ENCODE data around the gene GAREM2.

The GAREM2 gene

GRCh38 chr2:26185954-26186770 lies 13.3 kb downstream of the GAREM2 start:
- no peak for TF ChIP-seq CTCF (IDR thresholded peaks at IDR 0.05; ENCODE audit: low read depth, low read length, missing control alignments)
- DNase-seq (ENCODE audit: extremely low read depth, low read depth) = no peak
- H3K4me3 ChIP-seq (replicated peaks; ENCODE audit: low read depth, low read length) = no peak overlapping the region

- no peak overlapping the region for H3K4me3 ChIP-seq (replicated peaks; ENCODE audit: low read depth, low read length)
- DNase-seq (ENCODE audit: extremely low read depth, low read depth) = no peak
- no peak for TF ChIP-seq CTCF (IDR thresholded peaks at IDR 0.05; ENCODE audit: low read depth, low read length, missing control alignments)
Measured at GRCh38 chr2:26187114-26187513, 14.2 kb downstream of the GAREM2 start.

GRCh38 chr2:26187537-26188104 lies 14.7 kb downstream of the GAREM2 start:
- DNase-seq (ENCODE audit: extremely low read depth, low read depth) = no peak
- TF ChIP-seq CTCF (IDR thresholded peaks at IDR 0.05; ENCODE audit: low read depth, low read length, missing control alignments) = no peak
- H3K4me3 ChIP-seq (replicated peaks; ENCODE audit: low read depth, low read length) = no peak overlapping the region

- DNase-seq (ENCODE audit: extremely low read depth, low read depth) = no peak
- no peak for TF ChIP-seq CTCF (IDR thresholded peaks at IDR 0.05; ENCODE audit: low read depth, low read length, missing control alignments)
Measured at GRCh38 chr2:26189123-26189522, 16.2 kb downstream of the GAREM2 start.

GRCh38 chr2:26189751-26190150 lies 16.9 kb downstream of the GAREM2 start:
- DNase-seq (ENCODE audit: extremely low read depth, low read depth) = no peak
- TF ChIP-seq CTCF (IDR thresholded peaks at IDR 0.05; ENCODE audit: low read depth, low read length, missing control alignments) = no peak
- no peak overlapping the region for H3K4me3 ChIP-seq (replicated peaks; ENCODE audit: low read depth, low read length)

More at GRCh38 chr2:26189123-26189522, 16.2 kb downstream of the GAREM2 start:
- H3K4me3 ChIP-seq (replicated peaks; ENCODE audit: low read depth, low read length) = no peak overlapping the region

GRCh38 chr2:26190369-26190768 lies 17.5 kb downstream of the GAREM2 start:
- H3K4me3 ChIP-seq (replicated peaks; ENCODE audit: low read depth, low read length) = no peak overlapping the region
- no peak for TF ChIP-seq CTCF (IDR thresholded peaks at IDR 0.05; ENCODE audit: low read depth, low read length, missing control alignments)
- DNase-seq (ENCODE audit: extremely low read depth, low read depth) = no peak

All from HFF-Myc (cell line).